ENCODE data around the gene FBP1.

DNA sequence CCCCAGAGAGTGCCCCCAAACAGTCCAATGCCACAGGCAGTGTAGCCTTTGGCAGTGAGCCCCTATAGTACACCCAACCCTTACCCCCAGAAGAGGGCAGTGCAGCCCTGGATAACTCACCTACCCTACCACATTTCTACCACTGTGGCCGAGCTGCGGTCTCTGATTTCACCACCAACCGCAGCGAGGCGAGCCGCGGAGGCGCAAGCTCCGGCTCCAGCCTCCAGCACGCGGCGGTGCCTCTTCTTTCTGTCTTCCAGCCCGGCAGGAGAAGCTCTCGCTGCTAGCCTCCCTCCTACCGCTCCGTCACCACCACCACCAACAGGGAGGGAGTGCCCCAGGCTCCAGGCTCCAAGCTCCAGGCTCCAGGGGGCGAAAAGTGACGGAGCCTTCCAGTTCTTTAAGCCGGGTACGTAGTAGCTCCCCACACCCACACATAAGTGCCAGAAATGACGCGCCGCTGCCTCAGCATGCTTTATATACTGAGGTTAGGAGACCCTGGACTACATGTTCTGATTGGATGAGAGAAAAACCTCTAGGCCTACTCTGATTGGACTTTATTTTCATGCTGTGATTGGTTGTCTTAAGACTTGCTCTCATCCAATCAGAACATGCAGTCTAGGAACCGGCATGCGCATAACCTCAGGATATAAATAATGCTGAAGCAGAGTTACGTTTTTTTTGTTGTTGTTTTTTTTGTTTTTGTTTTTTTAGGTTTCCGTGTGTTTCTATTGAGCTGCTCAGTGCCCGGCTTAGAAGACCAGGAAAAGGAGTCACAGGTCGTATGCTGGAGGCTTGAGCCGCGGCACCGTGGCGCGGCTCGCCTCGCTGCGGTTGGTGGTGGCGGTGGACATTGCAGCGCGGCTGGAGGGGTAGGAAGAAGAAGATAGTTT is 84.6 kb downstream of the FBP1 start, which contains the start of gene PCAT7:
- TF ChIP-seq POU6F1 (CRISPR knock-in tag; IDR thresholded peaks at IDR 0.05; ENCODE audit: borderline replicate concordance, low read depth) (no peak), ZNF70 (CRISPR knock-in tag; IDR thresholded peaks at IDR 0.05) (no peak), ZFP3 (CRISPR knock-in tag; IDR thresholded peaks at IDR 0.05) (no peak)

Measured in SK-N-SH treated with all-trans-retinoic acid at 6 μM for 48 hours (cell line).